Endothelial cell of hepatic sinusoid (primary cell): Measurements from ENCODE around the gene PAQR4.
"Not testable (repeated sequence)": the region's sequence is repeated elsewhere in the genome, so short reads cannot be mapped to it uniquely, and the experiment has no call there.

Experiments used
- in situ Hi-C: cut with HindIII; loops from 2 replicates; pipeline ENCODE4 v1.10.0; 2017; ENCODE audit warnings: low sequenced_read_pairs

PAQR4 gene

GRCh38 chr16:2968738-2969544, at the start of gene PAQR4:
PAQR4 (plus strand) TSS chr16:2969348; CDS start chr16:2969675, 327 bp downstream.
- in situ Hi-C loops, result no loop called here

GRCh38 chr16:2919511-2920255, 49.5 kb upstream of the PAQR4 start:
- in situ Hi-C loops, result loop anchor here (5.0 kb wide), 1 partner anchor 147 kb away; no protein-coding TSS in a partner anchor

- in situ Hi-C loops, result loop anchor here (5.0 kb wide), 1 partner anchor 151 kb away; no protein-coding TSS in a partner anchor
These were observed 45.7 kb upstream of the PAQR4 start for GRCh38 chr16:2923481-2923880.

- in situ Hi-C loops, result loop anchor here (5.0 kb wide), 1 partner anchor 153 kb away; no protein-coding TSS in a partner anchor
These were observed 44.0 kb upstream of the PAQR4 start for GRCh38 chr16:2924901-2925755.

GRCh38 chr16:2925951-2926649, 43.0 kb upstream of the PAQR4 start:
- in situ Hi-C loops, result no loop called here

- in situ Hi-C loops, result no loop called here
These were observed 42.5 kb upstream of the PAQR4 start for GRCh38 chr16:2926650-2926999.

- in situ Hi-C loops, result no loop called here
These were observed 42.0 kb upstream of the PAQR4 start for GRCh38 chr16:2927010-2927646.

- in situ Hi-C loops, result not testable (repeated sequence)
These were observed 41.0 kb upstream of the PAQR4 start for GRCh38 chr16:2928151-2928550.

GRCh38 chr16:2928796-2929195, 40.4 kb upstream of the PAQR4 start:
- in situ Hi-C loops, result no loop called here

GRCh38 chr16:2929693-2930092, 39.5 kb upstream of the PAQR4 start:
- in situ Hi-C loops, result no loop called here

GRCh38 chr16:2930236-2930635, 38.9 kb upstream of the PAQR4 start:
- in situ Hi-C loops, result no loop called here

GRCh38 chr16:2931231-2931914, 37.8 kb upstream of the PAQR4 start:
- in situ Hi-C loops, result not testable (repeated sequence)

- in situ Hi-C loops, result no loop called here
These were observed 36.0 kb upstream of the PAQR4 start for GRCh38 chr16:2933136-2933535.

- in situ Hi-C loops, result no loop called here
These were observed 35.4 kb upstream of the PAQR4 start for GRCh38 chr16:2933701-2934100.

GRCh38 chr16:2934450-2934849, 34.7 kb upstream of the PAQR4 start:
- in situ Hi-C loops, result no loop called here

- in situ Hi-C loops, result no loop called here
These were observed 32.6 kb upstream of the PAQR4 start for GRCh38 chr16:2936436-2937011.

- in situ Hi-C loops, result no loop called here
These were observed 32.0 kb upstream of the PAQR4 start for GRCh38 chr16:2937170-2937569.

GRCh38 chr16:2938206-2938605, 30.9 kb upstream of the PAQR4 start:
- in situ Hi-C loops, result no loop called here

- in situ Hi-C loops, result no loop called here
These were observed 29.2 kb upstream of the PAQR4 start for GRCh38 chr16:2939968-2940367.
